Esophagus muscularis mucosa (tissue), 4 donors: ENCODE data around the gene ATP7B.

Experiments used
- EP300 ChIP-seq: sonication (generic); formaldehyde crosslinking; IDR thresholded peaks from one replicate; pipeline ENCODE4 v1.6.1; 2017; ENCODE audit warnings: antibody characterized with exemption
- POLR2A ChIP-seq: fragments of 450-650 bp; IDR thresholded peaks from one replicate; pipeline ENCODE4 v1.6.1; 2017; ENCODE audit warnings: antibody characterized with exemption, moderate library complexity, mild to moderate bottlenecking, low read depth
- POLR2AphosphoS5 ChIP-seq, 2 donors: sonication (generic); formaldehyde crosslinking; IDR thresholded peaks; one replicate each; pipeline ENCODE4 v1.6.1; 2017; ENCODE audit warnings: antibody characterized with exemption in 2 of 2
- TF ChIP-seq, protein P1 (sequence below), 3 experiments: fragments of 200-600 bp in 2 of 3; fragments of 450-650 bp in 1 of 3; sonication (generic) in 2 of 3; IDR thresholded peaks; one replicate each; pipeline ENCODE4 v1.5.1; 2017 to 2019; ENCODE audit warnings: antibody characterized with exemption in 3 of 3, mild to moderate bottlenecking in 2 of 3, moderate library complexity in 1 of 3

DNA sequence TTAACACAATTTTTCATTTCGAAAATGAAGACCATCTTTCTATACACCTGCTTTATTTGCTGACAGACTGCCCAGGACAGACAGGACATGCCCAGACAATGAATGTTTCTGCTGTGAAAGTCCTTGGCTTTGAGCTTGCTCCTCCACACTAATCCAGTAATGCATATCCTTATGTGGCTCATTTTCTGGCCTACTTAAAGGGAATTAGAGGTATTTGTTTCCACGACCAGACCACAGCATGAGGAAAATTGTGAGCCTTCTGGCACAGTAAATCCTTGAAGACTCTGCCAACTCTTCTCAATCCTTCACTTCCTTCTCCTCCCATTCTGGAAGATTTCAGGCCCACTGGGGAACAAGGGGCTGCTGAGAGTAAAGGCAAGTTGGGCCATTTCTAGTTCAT lies 123.8 kb downstream of the ATP7B start:
- TF ChIP-seq, protein P1, sequence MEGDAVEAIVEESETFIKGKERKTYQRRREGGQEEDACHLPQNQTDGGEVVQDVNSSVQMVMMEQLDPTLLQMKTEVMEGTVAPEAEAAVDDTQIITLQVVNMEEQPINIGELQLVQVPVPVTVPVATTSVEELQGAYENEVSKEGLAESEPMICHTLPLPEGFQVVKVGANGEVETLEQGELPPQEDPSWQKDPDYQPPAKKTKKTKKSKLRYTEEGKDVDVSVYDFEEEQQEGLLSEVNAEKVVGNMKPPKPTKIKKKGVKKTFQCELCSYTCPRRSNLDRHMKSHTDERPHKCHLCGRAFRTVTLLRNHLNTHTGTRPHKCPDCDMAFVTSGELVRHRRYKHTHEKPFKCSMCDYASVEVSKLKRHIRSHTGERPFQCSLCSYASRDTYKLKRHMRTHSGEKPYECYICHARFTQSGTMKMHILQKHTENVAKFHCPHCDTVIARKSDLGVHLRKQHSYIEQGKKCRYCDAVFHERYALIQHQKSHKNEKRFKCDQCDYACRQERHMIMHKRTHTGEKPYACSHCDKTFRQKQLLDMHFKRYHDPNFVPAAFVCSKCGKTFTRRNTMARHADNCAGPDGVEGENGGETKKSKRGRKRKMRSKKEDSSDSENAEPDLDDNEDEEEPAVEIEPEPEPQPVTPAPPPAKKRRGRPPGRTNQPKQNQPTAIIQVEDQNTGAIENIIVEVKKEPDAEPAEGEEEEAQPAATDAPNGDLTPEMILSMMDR (IDR thresholded peaks at IDR 0.05) = no peak
- TF ChIP-seq POLR2A = no peak
- no peak for TF ChIP-seq EP300
- TF ChIP-seq POLR2AphosphoS5 (IDR thresholded peaks at IDR 0.05) = no peak
